Activated CD4-positive, alpha-beta T cell treated with anti-CD3 and anti-CD28 coated beads for 36 hours (primary cell): ENCODE data around the gene ELMO2. TPM values are rescaled to one million over a fixed set of nuclear protein-coding genes. Genes with fewer than 3 reads are reported as not detected.
A peak's percentile ranks its signal among the peaks of the same experiment; 100 is the strongest.

Experiments
- ATAC-seq: fragments of 200-7000 bp; cut with Tn5 transposase; one replicate; pipeline ENCODE4 v1.10.0; 2021; ENCODE audit warnings: mild to moderate bottlenecking, moderate library complexity
- CTCF ChIA-PET: fragments of 350-600 bp; sonication (Branson Sonifier 250); formaldehyde crosslinking; loops from one replicate; lab custom pipeline; 2021; ENCODE audit warnings: antibody characterized with exemption; lab: Charles Lee
- POLR2A ChIA-PET: fragments of 350-600 bp; sonication (Branson Sonifier 250); formaldehyde crosslinking; loops from one replicate; lab custom pipeline; 2021; ENCODE audit warnings: antibody characterized with exemption, inconsistent platforms; lab: Charles Lee
- DNase-seq: peaks from one replicate; pipeline ENCODE4 v3.0.0-alpha.2; 2020
- H3K27ac Mint-ChIP-seq: one replicate; pipeline ENCODE4 v1.8.0; 2021; ENCODE audit warnings: mixed read lengths
- H3K27me3 Mint-ChIP-seq: one replicate; pipeline ENCODE4 v1.8.0; 2021; ENCODE audit warnings: mixed read lengths
- H3K36me3 Mint-ChIP-seq: one replicate; pipeline ENCODE4 v1.8.0; 2021; ENCODE audit warnings: low read depth, mixed read lengths
- H3K4me1 Mint-ChIP-seq: one replicate; pipeline ENCODE4 v1.8.0; 2021; ENCODE audit warnings: mixed read lengths
- H3K4me3 Mint-ChIP-seq: one replicate; pipeline ENCODE4 v1.8.0; 2021; ENCODE audit warnings: mild to moderate bottlenecking, moderate library complexity, mixed read lengths
- H3K9me3 Mint-ChIP-seq: one replicate; pipeline ENCODE4 v1.8.0; 2021; ENCODE audit warnings: low read depth, mixed read lengths
- intact Hi-C, 2 experiments: fragments of 100-400 bp; cut with DNase I in 1 of 2; cut with micrococcal nuclease in 1 of 2; formaldehyde crosslinking; loops; one replicate each; pipeline versions ENCODE4 v1.14.2 to v1.15.1; 2022 to 2024; cut with DNase I, micrococcal nuclease
- total RNA-seq, 2 experiments: library from RNA; stranded (reverse); gene quantifications; one replicate each; pipeline ENCODE4 v1.2.3, GENCODE V29; 2021

ELMO2 gene
- total RNA-seq, 2 experiments from 2014 or later: 47.4 to 54.6 TPM

- ChIA-PET POLR2A (no interaction called here), CTCF (no interaction called here)
- peaks cover 48% of the 10 kb centered on the region for H3K4me1 Mint-ChIP-seq
- H3K4me3 Mint-ChIP-seq: no peak overlapping the region
- intact Hi-C loops: loop anchor here in 1 of 2 experiments (10.0 kb wide), 1 partner anchor 483 kb away; the partner anchor contains the start of genes SPATA25 and ZSWIM1
- H3K9me3 Mint-ChIP-seq: no peaks in the 10 kb centered on the region
- no peaks in the 10 kb centered on the region for H3K27me3 Mint-ChIP-seq
- H3K27ac Mint-ChIP-seq: peak overlapping the region; percentile 65
- no peak for ATAC-seq
- DNase-seq: peak; percentile 44
- peaks cover 60% of the 10 kb centered on the region for H3K36me3 Mint-ChIP-seq
Measured at GRCh38 chr20:46367967-46368901, 38.2 kb downstream of the ELMO2 start.

GRCh38 chr20:46367234-46367633 is 39.2 kb downstream of the ELMO2 start:
- H3K27ac Mint-ChIP-seq: no peak overlapping the region
- intact Hi-C loops: loop anchor here in 1 of 2 experiments (10.0 kb wide), 1 partner anchor 482 kb away; the partner anchor contains the start of genes SPATA25 and ZSWIM1
- POLR2A ChIA-PET: no interaction called here

DNA sequence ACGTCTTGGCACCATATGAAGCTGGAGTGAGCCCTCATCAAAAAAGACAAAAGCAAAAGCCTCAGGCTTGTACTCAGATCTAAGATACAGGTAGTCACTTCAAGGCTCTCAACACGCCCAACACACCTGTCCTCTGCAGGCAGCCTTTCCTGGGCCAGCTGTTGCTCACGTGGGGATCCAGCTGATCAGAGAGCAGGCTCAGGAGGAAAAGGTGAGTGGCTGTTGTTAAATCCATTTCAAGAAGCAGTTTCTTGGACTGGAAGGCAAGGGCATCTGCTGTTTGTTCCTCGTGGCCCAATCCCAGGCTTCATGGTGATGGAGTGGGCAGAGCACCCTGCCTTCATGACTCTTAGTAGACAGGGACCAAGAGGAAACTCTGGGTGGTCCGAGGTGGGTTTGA is 39.6 kb downstream of the ELMO2 start:
- Mint-ChIP-seq H3K27ac (peak overlapping the region; percentile 75), H3K4me1 (peaks cover 62% of the 10 kb centered on the region), H3K36me3 (peaks cover 56% of the 10 kb centered on the region), H3K9me3 (no peaks in the 10 kb centered on the region), H3K27me3 (no peaks in the 10 kb centered on the region), H3K4me3 (no peak overlapping the region)
- ATAC-seq (no peak), DNase-seq (no peak)
- ChIA-PET POLR2A (no interaction called here), CTCF (no interaction called here)
- intact Hi-C loops: loop anchor here in 1 of 2 experiments (10.0 kb wide), 1 partner anchor 482 kb away; the partner anchor contains the start of genes SPATA25 and ZSWIM1

More at GRCh38 chr20:46367234-46367633, 39.2 kb downstream of the ELMO2 start:
- no peaks in the 10 kb centered on the region for H3K9me3 Mint-ChIP-seq
- no peaks in the 10 kb centered on the region for H3K27me3 Mint-ChIP-seq
- DNase-seq (no peak), ATAC-seq (no peak)
- no peak overlapping the region for H3K4me3 Mint-ChIP-seq
- CTCF ChIA-PET: no interaction called here
- H3K4me1 Mint-ChIP-seq: peaks cover 58% of the 10 kb centered on the region
- H3K36me3 Mint-ChIP-seq: peaks cover 57% of the 10 kb centered on the region

DNA sequence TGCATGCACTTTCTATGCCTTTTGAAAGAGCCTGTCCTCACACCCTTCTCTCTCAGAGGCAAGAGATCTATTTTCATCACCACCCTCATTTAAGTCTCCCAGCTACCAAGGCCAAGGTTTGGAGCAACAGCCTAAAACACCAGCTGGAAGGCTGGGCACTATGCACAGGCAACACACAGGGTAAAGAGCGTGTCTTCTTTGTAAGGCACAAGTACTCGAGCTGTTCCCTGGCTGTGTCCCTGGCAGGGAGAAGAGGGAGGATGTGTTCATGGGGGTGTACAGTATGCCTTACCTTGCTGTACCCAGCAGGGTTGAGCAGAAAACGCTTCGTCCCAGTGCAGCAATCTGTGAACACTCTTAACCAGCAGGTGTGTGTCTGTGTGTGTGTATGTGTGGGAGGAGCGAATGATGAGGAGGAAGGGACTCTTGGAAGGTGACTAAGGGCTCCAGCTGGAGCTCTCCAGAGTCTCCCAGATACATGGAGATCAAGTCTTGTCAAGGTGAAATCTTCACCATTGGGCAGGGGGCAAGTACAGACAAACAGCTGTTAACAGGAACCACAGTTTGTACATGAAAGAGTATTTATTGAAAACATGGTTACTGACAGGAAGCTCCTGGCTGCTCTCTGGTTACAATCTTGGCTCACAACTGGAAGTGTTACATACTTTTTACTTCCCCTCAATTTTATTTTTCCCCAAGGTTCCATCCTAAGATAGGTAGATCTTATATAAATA is 40.8 kb downstream of the ELMO2 start:
- H3K27me3 Mint-ChIP-seq: no peaks in the 10 kb centered on the region
- peak overlapping the region; percentile 83 for H3K27ac Mint-ChIP-seq
- peaks cover 74% of the 10 kb centered on the region for H3K4me1 Mint-ChIP-seq
- H3K4me3 Mint-ChIP-seq: peak overlapping the region; percentile 84
- DNase-seq: no peak
- intact Hi-C loops: loop anchor here in 1 of 2 experiments (2.0 to 10.0 kb wide), 2 partner anchors 345 to 481 kb away; partner anchors contain the start of genes SPATA25 and ZSWIM1
- peaks cover 58% of the 10 kb centered on the region for H3K36me3 Mint-ChIP-seq
- CTCF ChIA-PET: interaction anchor here (0.6 to 2.3 kb wide), 7 partner anchors 12 to 343 kb away, joined by 3 to 11 read pairs (median 5); partner anchors contain the start of gene ELMO2
- POLR2A ChIA-PET: no interaction called here
- ATAC-seq: no peak
- H3K9me3 Mint-ChIP-seq: no peaks in the 10 kb centered on the region

- peak overlapping the region; percentile 84 for H3K4me3 Mint-ChIP-seq
- intact Hi-C loops: loop anchor here (1.0 to 10.0 kb wide), 14 partner anchors 36 to 1458 kb away; partner anchors contain the start of genes ELMO2 (in 2 of the 2), TP53RK (in 2 of the 2), DNTTIP1 (in 1 of the 2) and SPATA25 (in 1 of the 2)
- H3K9me3 Mint-ChIP-seq: no peaks in the 10 kb centered on the region
- no peaks in the 10 kb centered on the region for H3K27me3 Mint-ChIP-seq
- ChIA-PET POLR2A (interaction anchor here (1.7 kb wide), 1 partner anchor 42 kb away, joined by 8 read pairs; the partner anchor contains the start of gene ELMO2), CTCF (interaction anchor here (0.5 to 2.3 kb wide), 11 partner anchors 8 to 366 kb away, joined by 3 to 11 read pairs (median 4); partner anchors contain the start of gene ELMO2)
- H3K36me3 Mint-ChIP-seq: peaks cover 53% of the 10 kb centered on the region
- DNase-seq (no peak), ATAC-seq (no peak)
- H3K27ac Mint-ChIP-seq: peak overlapping the region; percentile 83
- peaks cover 79% of the 10 kb centered on the region for H3K4me1 Mint-ChIP-seq
Measured at GRCh38 chr20:46364670-46365486, 41.5 kb downstream of the ELMO2 start.

GRCh38 chr20:46363874-46364669 is 42.3 kb downstream of the ELMO2 start:
- DNase-seq: peak; percentile 92
- intact Hi-C loops: loop anchor here (1.0 to 10.0 kb wide), 14 partner anchors 37 to 1457 kb away; partner anchors contain the start of genes ELMO2 (in 2 of the 2), TP53RK (in 2 of the 2), DNTTIP1 (in 1 of the 2) and SPATA25 (in 1 of the 2)
- POLR2A ChIA-PET: interaction anchor here (0.7 to 1.7 kb wide), 2 partner anchors 43 to 47 kb away, joined by 3 to 8 read pairs; partner anchors contain the start of gene ELMO2
- peak overlapping the region; percentile 84 for H3K4me3 Mint-ChIP-seq
- CTCF ChIA-PET: interaction anchor here (0.7 to 2.3 kb wide), 8 partner anchors 9 to 325 kb away, joined by 3 to 11 read pairs (median 4); partner anchors contain the start of genes ELMO2 and TP53RK
- H3K27ac Mint-ChIP-seq: peak overlapping the region; percentile 86
- H3K9me3 Mint-ChIP-seq: no peaks in the 10 kb centered on the region
- ATAC-seq: peak; percentile 85
- H3K27me3 Mint-ChIP-seq: no peaks in the 10 kb centered on the region
- peaks cover 51% of the 10 kb centered on the region for H3K36me3 Mint-ChIP-seq
- peaks cover 82% of the 10 kb centered on the region for H3K4me1 Mint-ChIP-seq

- H3K27ac Mint-ChIP-seq: peak overlapping the region; percentile 86
- H3K27me3 Mint-ChIP-seq: no peaks in the 10 kb centered on the region
- H3K36me3 Mint-ChIP-seq: peaks cover 45% of the 10 kb centered on the region
- DNase-seq (no peak), ATAC-seq (no peak)
- H3K9me3 Mint-ChIP-seq: no peaks in the 10 kb centered on the region
- H3K4me1 Mint-ChIP-seq: peaks cover 81% of the 10 kb centered on the region
- POLR2A ChIA-PET: interaction anchor here (0.7 to 1.7 kb wide), 2 partner anchors 44 to 47 kb away, joined by 3 to 8 read pairs; partner anchors contain the start of gene ELMO2
- peak overlapping the region; percentile 84 for H3K4me3 Mint-ChIP-seq
- CTCF ChIA-PET: interaction anchor here (1.0 kb wide), 2 partner anchors 10 to 326 kb away, joined by 4 read pairs; partner anchors contain the start of gene TP53RK
- intact Hi-C loops: loop anchor here (5.0 to 10.0 kb wide), 6 partner anchors 194 to 1456 kb away; partner anchors contain the start of genes DNTTIP1 (in 1 of the 2), SPATA25 (in 1 of the 2), TP53RK (in 1 of the 2) and WFDC3 (in 1 of the 2)
Measured at GRCh38 chr20:46362921-46363867, 43.2 kb downstream of the ELMO2 start.

GRCh38 chr20:46361811-46362210 is 44.6 kb downstream of the ELMO2 start:
- DNase-seq (no peak), ATAC-seq (no peak)
- no peaks in the 10 kb centered on the region for H3K27me3 Mint-ChIP-seq
- H3K4me3 Mint-ChIP-seq: peak overlapping the region; percentile 9
- ChIA-PET POLR2A (interaction anchor here (1.1 kb wide), 1 partner anchor 45 kb away, joined by 3 read pairs; the partner anchor contains the start of gene ELMO2), CTCF (interaction anchor here (1.0 to 1.1 kb wide), 3 partner anchors 8 to 46 kb away, joined by 3 to 7 read pairs (median 6); no protein-coding TSS in a partner anchor)
- H3K27ac Mint-ChIP-seq: peak overlapping the region; percentile 77
- no peaks in the 10 kb centered on the region for H3K9me3 Mint-ChIP-seq
- H3K36me3 Mint-ChIP-seq: peaks cover 37% of the 10 kb centered on the region
- intact Hi-C loops: loop anchor here (5.0 to 10.0 kb wide), 6 partner anchors 195 to 1455 kb away; partner anchors contain the start of genes DNTTIP1 (in 1 of the 2), SPATA25 (in 1 of the 2), TP53RK (in 1 of the 2) and WFDC3 (in 1 of the 2)
- H3K4me1 Mint-ChIP-seq: peaks cover 88% of the 10 kb centered on the region
